Endodermal cell (in vitro differentiated cells): Measurements from ENCODE around the gene KANSL2. TPM values are rescaled to one million over a fixed set of nuclear protein-coding genes. Genes with fewer than 3 reads are reported as not detected.

Source experiments
- DNase-seq: peaks from one replicate; pipeline ENCODE4 v3.0.0-alpha.2; 2017
- H3K27ac ChIP-seq: 2 replicates; pipeline ENCODE4 v1.5.1; 2013; ENCODE audit warnings: mild to moderate bottlenecking, low read depth, low read length, moderate library complexity
- H3K27me3 ChIP-seq: 2 replicates; pipeline ENCODE4 v1.6.1; 2013; ENCODE audit warnings: mild to moderate bottlenecking, low read length, moderate library complexity; ENCODE audit not compliant: insufficient read depth, control insufficient read depth, poor library complexity, severe bottlenecking
- H3K36me3 ChIP-seq: 2 replicates; pipeline ENCODE4 v1.7.0; 2013; ENCODE audit warnings: mild to moderate bottlenecking, low read length, moderate library complexity; ENCODE audit not compliant: control insufficient read depth, insufficient read depth
- H3K4me1 ChIP-seq: one replicate; pipeline ENCODE4 v1.7.0; 2013; ENCODE audit warnings: low read length; ENCODE audit not compliant: control insufficient read depth, insufficient read depth
- H3K4me3 ChIP-seq: 2 replicates; pipeline ENCODE4 v1.5.1; 2013; ENCODE audit warnings: mild to moderate bottlenecking, low read length, moderate library complexity
- H3K9ac ChIP-seq: 2 replicates; pipeline ENCODE4 v1.6.1; 2013; ENCODE audit warnings: mild to moderate bottlenecking, low read length, moderate library complexity; ENCODE audit not compliant: poor library complexity, severe bottlenecking; ENCODE audit errors: extremely low read depth
- H3K9me3 ChIP-seq: 2 replicates; pipeline ENCODE4 v1.6.1; 2013; ENCODE audit warnings: mild to moderate bottlenecking, low read length, moderate library complexity; ENCODE audit not compliant: control insufficient read depth
- H3K27ac Mint-ChIP-seq: 2 replicates; pipeline ENCODE4 v1.8.0; 2020; ENCODE audit warnings: mixed read lengths
- H3K27me3 Mint-ChIP-seq: 2 replicates; pipeline ENCODE4 v1.8.0; 2021; ENCODE audit warnings: mild to moderate bottlenecking, mixed read lengths; ENCODE audit not compliant: insufficient read depth
- H3K36me3 Mint-ChIP-seq: 2 replicates; pipeline ENCODE4 v1.8.0; 2020; ENCODE audit warnings: low read depth, mixed read lengths
- H3K4me1 Mint-ChIP-seq: 2 replicates; pipeline ENCODE4 v1.8.0; 2020; ENCODE audit warnings: mixed read lengths
- H3K4me3 Mint-ChIP-seq: 2 replicates; pipeline ENCODE4 v1.8.0; 2020; ENCODE audit warnings: mild to moderate bottlenecking, moderate library complexity, mixed read lengths
- H3K9me3 Mint-ChIP-seq: 2 replicates; pipeline ENCODE4 v1.8.0; 2020; ENCODE audit warnings: mild to moderate bottlenecking, mixed read lengths
- CTCF ChIP-seq: fragments of 200-600 bp; sonication (generic); conservative IDR thresholded peaks from 2 replicates; pipeline ENCODE4 v1.5.0; 2021; ENCODE audit warnings: antibody characterized with exemption, mild to moderate bottlenecking
- WGBS, 2 experiments: methylation state at CpG; one replicate each; pipeline versions ENCODE4 v1.1.5 to v1.1.7; 2013; ENCODE audit warnings: missing lambda C conversion rate in 2 of 2, mixed read lengths in 1 of 2; ENCODE audit not compliant: insufficient coverage in 1 of 2, insufficient read length in 1 of 2; 5-methylcytosine and 5-hydroxymethylcytosine counted together
- total RNA-seq, 2 donors: library from RNA; stranded (reverse); fragmentation: NEBNext Ultra II Directional in 1 of 2; extraction: Animal tissue kit (Norgen Biotek cat#: 25700) in 1 of 2; gene quantifications; 2 replicates in 1 of 2; 3 replicates in 1 of 2; pipeline ENCODE4 v1.2.1, GENCODE V29; 2021

Gene KANSL2
- total RNA-seq, 2 donors from 2014 or later = 39.6 to 41.5 TPM

- Mint-ChIP-seq H3K27me3 (no peaks in the 10 kb centered on the region), H3K27ac (no peak overlapping the region), H3K36me3 (peaks cover 69% of the 10 kb centered on the region), H3K9me3 (no peaks in the 10 kb centered on the region), H3K4me3 (no peak overlapping the region), H3K4me1 (no peaks in the 10 kb centered on the region)
- H3K36me3 ChIP-seq = peaks cover 90% of the 10 kb centered on the region
- no peak overlapping the region for H3K27ac ChIP-seq
- H3K4me1 ChIP-seq = no peaks in the 10 kb centered on the region
- no peaks in the 10 kb centered on the region for H3K27me3 ChIP-seq
- H3K9ac ChIP-seq = no peak overlapping the region
- WGBS, 2 experiments = 92 to 97% methylated on average over 4 to 6 of the region's 6 CpGs
- H3K9me3 ChIP-seq = no peaks in the 10 kb centered on the region
- no peak for TF ChIP-seq CTCF
- no peak for DNase-seq
- no peak overlapping the region for H3K4me3 ChIP-seq
Observed at GRCh38 chr12:48694038-48694437, 12.0 kb upstream of the KANSL2 start.

- WGBS, 2 experiments = 92 to 97% methylated on average over 6 of the region's 6 CpGs
- no peaks in the 10 kb centered on the region for H3K9me3 ChIP-seq
- no peaks in the 10 kb centered on the region for H3K4me1 ChIP-seq
- no peak overlapping the region for H3K9ac ChIP-seq
- H3K4me3 Mint-ChIP-seq = no peak overlapping the region
- DNase-seq = no peak
- H3K9me3 Mint-ChIP-seq = no peaks in the 10 kb centered on the region
- H3K4me3 ChIP-seq = no peak overlapping the region
- TF ChIP-seq CTCF = no peak
- no peak overlapping the region for H3K27ac ChIP-seq
- no peaks in the 10 kb centered on the region for H3K27me3 Mint-ChIP-seq
- peaks cover 70% of the 10 kb centered on the region for H3K36me3 Mint-ChIP-seq
- peaks cover 91% of the 10 kb centered on the region for H3K36me3 ChIP-seq
- H3K27me3 ChIP-seq = no peaks in the 10 kb centered on the region
- no peaks in the 10 kb centered on the region for H3K4me1 Mint-ChIP-seq
- H3K27ac Mint-ChIP-seq = no peak overlapping the region
Observed at GRCh38 chr12:48693572-48693971, 11.5 kb upstream of the KANSL2 start.

GRCh38 chr12:48691826-48692487 lies 9.9 kb upstream of the KANSL2 start:
- H3K27ac Mint-ChIP-seq = no peak overlapping the region
- DNase-seq = no peak
- peaks cover 99% of the 10 kb centered on the region for H3K36me3 ChIP-seq
- WGBS, 2 experiments = 100% methylated on average over 1 of the region's 2 CpGs; no CpG with 5 or more reads in 1 of the 2 experiments
- no peak overlapping the region for H3K4me3 ChIP-seq
- no peaks in the 10 kb centered on the region for H3K4me1 ChIP-seq
- no peak overlapping the region for H3K4me3 Mint-ChIP-seq
- no peaks in the 10 kb centered on the region for H3K27me3 Mint-ChIP-seq
- H3K36me3 Mint-ChIP-seq = peaks cover 69% of the 10 kb centered on the region
- H3K9me3 ChIP-seq = no peaks in the 10 kb centered on the region
- no peak overlapping the region for H3K9ac ChIP-seq
- H3K27ac ChIP-seq = no peak overlapping the region
- TF ChIP-seq CTCF = no peak
- no peaks in the 10 kb centered on the region for H3K27me3 ChIP-seq
- H3K9me3 Mint-ChIP-seq = no peaks in the 10 kb centered on the region
- no peaks in the 10 kb centered on the region for H3K4me1 Mint-ChIP-seq
